HepG2 (cell line): ENCODE measurements around the gene MOK. TPM values are rescaled to one million over a fixed set of nuclear protein-coding genes. Genes with fewer than 3 reads are reported as not detected.
A peak's percentile ranks its signal among the peaks of the same experiment; 100 is the strongest.

Experiments used
- FOXP1 ChIP-seq, 2 experiments: fragments of 450-650 bp in 1 of 2; IDR thresholded peaks; 2 replicates each; pipeline ENCODE4 v1.6.1; 2017 to 2018; ENCODE audit warnings: antibody characterized with exemption in 1 of 2
- HDAC1 ChIP-seq: sonication (generic); formaldehyde crosslinking; IDR thresholded peaks from 2 replicates; pipeline ENCODE4 v1.5.1; 2020; ENCODE audit warnings: mild to moderate bottlenecking, missing genetic modification reagents
- KLF16 ChIP-seq, 2 experiments: sonication (generic) in 1 of 2; formaldehyde crosslinking in 1 of 2; IDR thresholded peaks; 2 replicates each; pipeline versions ENCODE4 v1.6.1 to v1.8.0; 2016 to 2023; ENCODE audit warnings: missing genetic modification reagents in 2 of 2, missing compliant biosample characterization in 1 of 2
- MEIS1 ChIP-seq: sonication (generic); formaldehyde crosslinking; IDR thresholded peaks from 2 replicates; pipeline ENCODE4 v1.9.0; 2021; ENCODE audit warnings: mild to moderate bottlenecking, missing genetic modification reagents, moderate library complexity, borderline replicate concordance
- RARA ChIP-seq: IDR thresholded peaks from 2 replicates; pipeline ENCODE4 v1.6.1; 2016; ENCODE audit warnings: missing genetic modification reagents, missing compliant biosample characterization
- TBP ChIP-seq: sonication (generic); formaldehyde crosslinking; IDR thresholded peaks from 2 replicates; pipeline ENCODE4 v1.5.0; 2020; ENCODE audit warnings: missing genetic modification reagents
- ZNF143 ChIP-seq: sonication (generic); formaldehyde crosslinking; IDR thresholded peaks from 2 replicates; pipeline ENCODE4 v1.4.0; 2020; ENCODE audit warnings: missing genetic modification reagents
- ZNF30 ChIP-seq: sonication (generic); formaldehyde crosslinking; IDR thresholded peaks from 2 replicates; pipeline ENCODE4 v1.5.0; 2020; ENCODE audit warnings: mild to moderate bottlenecking, missing genetic modification reagents
- ZNF343 ChIP-seq: sonication (generic); formaldehyde crosslinking; IDR thresholded peaks from 2 replicates; pipeline ENCODE4 v1.4.0; 2020; ENCODE audit warnings: mild to moderate bottlenecking, missing genetic modification reagents
- ZNF564 ChIP-seq: sonication (generic); formaldehyde crosslinking; IDR thresholded peaks from 2 replicates; pipeline ENCODE4 v1.8.1; 2023; ENCODE audit warnings: mild to moderate bottlenecking, missing genetic modification reagents
- ZNF629 ChIP-seq: sonication (generic); formaldehyde crosslinking; conservative IDR thresholded peaks from 2 replicates; pipeline ENCODE4 v1.5.0; 2020; ENCODE audit warnings: missing genetic modification reagents
- ZNF674 ChIP-seq: sonication (generic); formaldehyde crosslinking; IDR thresholded peaks from 2 replicates; pipeline ENCODE4 v1.5.0; 2020; ENCODE audit warnings: low read depth, mild to moderate bottlenecking, missing genetic modification reagents
- ZNF720 ChIP-seq: sonication (generic); formaldehyde crosslinking; IDR thresholded peaks from 2 replicates; pipeline ENCODE4 v1.4.0; 2020; ENCODE audit warnings: missing genetic modification reagents
- ZSCAN20 ChIP-seq: sonication (generic); formaldehyde crosslinking; IDR thresholded peaks from 2 replicates; pipeline ENCODE4 v1.4.0; 2020; ENCODE audit warnings: missing genetic modification reagents, mild to moderate bottlenecking, borderline replicate concordance
- polyA plus RNA-seq, 8 experiments: library from polyadenylated mRNA; depleted of rRNA in 3 of 8; stranded (reverse) in 7 of 8; unstranded in 1 of 8; fragments of >200 nt; fragmentation: Illumina TruSeq in 4 of 8; extraction: Trizol in 4 of 8; gene quantifications; 2 replicates each; pipeline versions ENCODE4 v1.2.1 to v1.2.3, GENCODE V29; 2011 to 2016; ENCODE audit warnings: low read depth in 4 of 8, missing spikeins in 1 of 8, mixed read lengths in 1 of 8; ENCODE audit not compliant: insufficient read depth in 1 of 8
- total RNA-seq, 5 experiments: library from RNA; depleted of rRNA; stranded (reverse); fragments of >200 nt; fragmentation: Illumina TruSeq; extraction: Trizol; gene quantifications; 2 replicates each; pipeline ENCODE4 v1.2.3, GENCODE V29; 2016; ENCODE audit warnings: low read depth in 1 of 5
- TF ChIP-seq, protein P1 (sequence below), 2 experiments: sonication (generic) in 1 of 2; formaldehyde crosslinking in 1 of 2; IDR thresholded peaks; 2 replicates each; pipeline versions ENCODE4 v1.6.1 to v1.9.0; 2014 to 2022; ENCODE audit warnings: antibody characterized with exemption in 1 of 2, borderline replicate concordance in 1 of 2, inconsistent platforms in 1 of 2, low read depth in 1 of 2, missing genetic modification reagents in 1 of 2
- TF ChIP-seq, protein P2 (sequence below): sonication (generic); formaldehyde crosslinking; IDR thresholded peaks from 2 replicates; pipeline ENCODE4 v1.5.0; 2020; ENCODE audit warnings: mild to moderate bottlenecking, missing genetic modification reagents, moderate library complexity
- TF ChIP-seq, protein P3 (sequence below): sonication (generic); formaldehyde crosslinking; IDR thresholded peaks from 2 replicates; pipeline ENCODE4 v1.4.0; 2020; ENCODE audit warnings: missing genetic modification reagents, borderline replicate concordance

MOK gene
- total and polyA plus RNA-seq, 2 of the 13 experiments (the other 11 are each of a cell fraction or from before 2014, with no cell fraction given) = 15.3 to 16.9 TPM

DNA sequence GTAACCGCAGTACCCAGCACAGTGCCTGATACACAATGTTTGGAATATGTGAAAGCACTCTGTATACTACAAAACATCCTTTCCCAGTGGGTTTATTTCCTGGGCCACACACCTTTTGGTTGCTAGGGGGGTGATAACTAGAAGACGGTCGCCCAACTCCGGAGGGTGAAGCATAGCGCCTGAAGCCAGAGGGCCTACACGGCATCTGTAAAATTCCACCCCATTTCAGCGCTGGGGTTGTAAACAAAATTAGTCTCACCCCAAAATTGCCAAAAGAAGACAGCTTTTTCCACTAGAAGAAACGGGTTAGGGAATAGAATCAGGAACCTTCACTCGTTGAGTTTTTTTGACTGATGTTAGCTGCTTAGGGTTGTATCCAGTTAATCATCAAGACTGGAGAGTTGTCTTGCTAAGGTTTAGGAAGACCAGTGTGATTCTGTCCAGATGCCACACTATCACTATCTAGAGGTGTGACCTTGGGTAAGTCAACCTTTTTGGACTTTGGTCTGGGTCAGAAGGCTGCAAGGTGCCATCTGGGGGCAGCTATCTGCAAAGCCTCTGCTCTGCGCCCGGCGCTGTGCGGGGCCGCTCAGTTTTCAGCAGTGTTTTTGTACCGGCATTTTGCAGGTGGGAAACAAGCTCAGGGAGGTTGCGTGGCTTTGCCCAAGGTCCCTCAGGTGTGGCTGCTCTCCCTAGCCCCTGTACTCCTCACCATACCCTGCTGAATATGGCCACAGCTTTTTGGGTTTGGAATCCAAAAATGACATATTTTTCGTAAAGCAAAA, 15.9 kb upstream of the MOK start (continued):
- TF ChIP-seq, protein P1, sequence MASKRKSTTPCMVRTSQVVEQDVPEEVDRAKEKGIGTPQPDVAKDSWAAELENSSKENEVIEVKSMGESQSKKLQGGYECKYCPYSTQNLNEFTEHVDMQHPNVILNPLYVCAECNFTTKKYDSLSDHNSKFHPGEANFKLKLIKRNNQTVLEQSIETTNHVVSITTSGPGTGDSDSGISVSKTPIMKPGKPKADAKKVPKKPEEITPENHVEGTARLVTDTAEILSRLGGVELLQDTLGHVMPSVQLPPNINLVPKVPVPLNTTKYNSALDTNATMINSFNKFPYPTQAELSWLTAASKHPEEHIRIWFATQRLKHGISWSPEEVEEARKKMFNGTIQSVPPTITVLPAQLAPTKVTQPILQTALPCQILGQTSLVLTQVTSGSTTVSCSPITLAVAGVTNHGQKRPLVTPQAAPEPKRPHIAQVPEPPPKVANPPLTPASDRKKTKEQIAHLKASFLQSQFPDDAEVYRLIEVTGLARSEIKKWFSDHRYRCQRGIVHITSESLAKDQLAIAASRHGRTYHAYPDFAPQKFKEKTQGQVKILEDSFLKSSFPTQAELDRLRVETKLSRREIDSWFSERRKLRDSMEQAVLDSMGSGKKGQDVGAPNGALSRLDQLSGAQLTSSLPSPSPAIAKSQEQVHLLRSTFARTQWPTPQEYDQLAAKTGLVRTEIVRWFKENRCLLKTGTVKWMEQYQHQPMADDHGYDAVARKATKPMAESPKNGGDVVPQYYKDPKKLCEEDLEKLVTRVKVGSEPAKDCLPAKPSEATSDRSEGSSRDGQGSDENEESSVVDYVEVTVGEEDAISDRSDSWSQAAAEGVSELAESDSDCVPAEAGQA (IDR thresholded peaks at IDR 0.05; ENCODE audit: low read depth) = no peak
- TF ChIP-seq, protein P1 (CRISPR knock-in tag; IDR thresholded peaks at IDR 0.05; ENCODE audit: borderline replicate concordance) = 0 out of 2 replicates have a peak, but pooled peaks have one; percentile 18
- 0 out of 2 replicates have a peak, but pooled peaks have one; percentile 36 for TF ChIP-seq ZNF564 (CRISPR knock-in tag)
- TF ChIP-seq MEIS1 (CRISPR knock-in tag) = peak; percentile 9; the same call in 1 of the 2 replicates
- 0 out of 2 replicates have a peak, but pooled peaks have one; percentile 28 for TF ChIP-seq ZSCAN20 (CRISPR knock-in tag)
- peak; percentile 33; the same call in 1 of the 2 replicates for TF ChIP-seq ZNF629
- peak; percentile 80 for TF ChIP-seq RARA
- TF ChIP-seq ZNF674 (CRISPR knock-in tag) = 0 out of 2 replicates have a peak, but pooled peaks have one; percentile 11
- no peak for TF ChIP-seq ZNF720 (CRISPR knock-in tag)
- TF ChIP-seq, protein P2, sequence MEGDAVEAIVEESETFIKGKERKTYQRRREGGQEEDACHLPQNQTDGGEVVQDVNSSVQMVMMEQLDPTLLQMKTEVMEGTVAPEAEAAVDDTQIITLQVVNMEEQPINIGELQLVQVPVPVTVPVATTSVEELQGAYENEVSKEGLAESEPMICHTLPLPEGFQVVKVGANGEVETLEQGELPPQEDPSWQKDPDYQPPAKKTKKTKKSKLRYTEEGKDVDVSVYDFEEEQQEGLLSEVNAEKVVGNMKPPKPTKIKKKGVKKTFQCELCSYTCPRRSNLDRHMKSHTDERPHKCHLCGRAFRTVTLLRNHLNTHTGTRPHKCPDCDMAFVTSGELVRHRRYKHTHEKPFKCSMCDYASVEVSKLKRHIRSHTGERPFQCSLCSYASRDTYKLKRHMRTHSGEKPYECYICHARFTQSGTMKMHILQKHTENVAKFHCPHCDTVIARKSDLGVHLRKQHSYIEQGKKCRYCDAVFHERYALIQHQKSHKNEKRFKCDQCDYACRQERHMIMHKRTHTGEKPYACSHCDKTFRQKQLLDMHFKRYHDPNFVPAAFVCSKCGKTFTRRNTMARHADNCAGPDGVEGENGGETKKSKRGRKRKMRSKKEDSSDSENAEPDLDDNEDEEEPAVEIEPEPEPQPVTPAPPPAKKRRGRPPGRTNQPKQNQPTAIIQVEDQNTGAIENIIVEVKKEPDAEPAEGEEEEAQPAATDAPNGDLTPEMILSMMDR (CRISPR knock-in tag) = peak; percentile 62
- peak; percentile 62; the same call in 1 of the 2 replicates for TF ChIP-seq ZNF343 (CRISPR knock-in tag)
- TF ChIP-seq ZNF143 (CRISPR knock-in tag) = no peak
- TF ChIP-seq, protein P3, sequence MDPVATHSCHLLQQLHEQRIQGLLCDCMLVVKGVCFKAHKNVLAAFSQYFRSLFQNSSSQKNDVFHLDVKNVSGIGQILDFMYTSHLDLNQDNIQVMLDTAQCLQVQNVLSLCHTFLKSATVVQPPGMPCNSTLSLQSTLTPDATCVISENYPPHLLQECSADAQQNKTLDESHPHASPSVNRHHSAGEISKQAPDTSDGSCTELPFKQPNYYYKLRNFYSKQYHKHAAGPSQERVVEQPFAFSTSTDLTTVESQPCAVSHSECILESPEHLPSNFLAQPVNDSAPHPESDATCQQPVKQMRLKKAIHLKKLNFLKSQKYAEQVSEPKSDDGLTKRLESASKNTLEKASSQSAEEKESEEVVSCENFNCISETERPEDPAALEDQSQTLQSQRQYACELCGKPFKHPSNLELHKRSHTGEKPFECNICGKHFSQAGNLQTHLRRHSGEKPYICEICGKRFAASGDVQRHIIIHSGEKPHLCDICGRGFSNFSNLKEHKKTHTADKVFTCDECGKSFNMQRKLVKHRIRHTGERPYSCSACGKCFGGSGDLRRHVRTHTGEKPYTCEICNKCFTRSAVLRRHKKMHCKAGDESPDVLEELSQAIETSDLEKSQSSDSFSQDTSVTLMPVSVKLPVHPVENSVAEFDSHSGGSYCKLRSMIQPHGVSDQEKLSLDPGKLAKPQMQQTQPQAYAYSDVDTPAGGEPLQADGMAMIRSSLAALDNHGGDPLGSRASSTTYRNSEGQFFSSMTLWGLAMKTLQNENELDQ (CRISPR knock-in tag) = no peak
- no peak for TF ChIP-seq FOXP1 (IDR thresholded peaks at IDR 0.05)
- peak; percentile 50; the same call in 1 of the 2 replicates for TF ChIP-seq FOXP1 (CRISPR knock-in tag; IDR thresholded peaks at IDR 0.05)
- TF ChIP-seq HDAC1 (CRISPR knock-in tag) = peak; percentile 53
- no peak for TF ChIP-seq ZNF30 (CRISPR knock-in tag)
- TF ChIP-seq KLF16 (CRISPR knock-in tag; IDR thresholded peaks at IDR 0.05) = 0 out of 4 replicates have a peak, but pooled peaks of 1 of the 2 experiments have one; percentile 16
- TF ChIP-seq TBP (CRISPR knock-in tag) = no peak
